Measurements from ENCODE around the gene UBE2C.

The UBE2C gene

GRCh38 chr20:45816951-45817350 lies 4.5 kb downstream of the UBE2C start:
- no peak for DNase-seq (ENCODE audit: low spot score)
- in situ Hi-C loops (cut with MboI; ENCODE audit: low pct_unique_long_range_greater_than_20kb, low sequenced_read_pairs, unreplicated experiment), result no loop called here
- TF ChIP-seq, protein P1, sequence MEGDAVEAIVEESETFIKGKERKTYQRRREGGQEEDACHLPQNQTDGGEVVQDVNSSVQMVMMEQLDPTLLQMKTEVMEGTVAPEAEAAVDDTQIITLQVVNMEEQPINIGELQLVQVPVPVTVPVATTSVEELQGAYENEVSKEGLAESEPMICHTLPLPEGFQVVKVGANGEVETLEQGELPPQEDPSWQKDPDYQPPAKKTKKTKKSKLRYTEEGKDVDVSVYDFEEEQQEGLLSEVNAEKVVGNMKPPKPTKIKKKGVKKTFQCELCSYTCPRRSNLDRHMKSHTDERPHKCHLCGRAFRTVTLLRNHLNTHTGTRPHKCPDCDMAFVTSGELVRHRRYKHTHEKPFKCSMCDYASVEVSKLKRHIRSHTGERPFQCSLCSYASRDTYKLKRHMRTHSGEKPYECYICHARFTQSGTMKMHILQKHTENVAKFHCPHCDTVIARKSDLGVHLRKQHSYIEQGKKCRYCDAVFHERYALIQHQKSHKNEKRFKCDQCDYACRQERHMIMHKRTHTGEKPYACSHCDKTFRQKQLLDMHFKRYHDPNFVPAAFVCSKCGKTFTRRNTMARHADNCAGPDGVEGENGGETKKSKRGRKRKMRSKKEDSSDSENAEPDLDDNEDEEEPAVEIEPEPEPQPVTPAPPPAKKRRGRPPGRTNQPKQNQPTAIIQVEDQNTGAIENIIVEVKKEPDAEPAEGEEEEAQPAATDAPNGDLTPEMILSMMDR (IDR thresholded peaks at IDR 0.05; ENCODE audit: extremely low read depth, insufficient read depth, missing control alignments), result no peak

- TF ChIP-seq, protein P1 (IDR thresholded peaks at IDR 0.05; ENCODE audit: extremely low read depth, insufficient read depth, missing control alignments), result no peak
- DNase-seq (ENCODE audit: low spot score), result no peak
- in situ Hi-C loops (cut with MboI; ENCODE audit: low pct_unique_long_range_greater_than_20kb, low sequenced_read_pairs, unreplicated experiment), result no loop called here
Observed at GRCh38 chr20:45817376-45818194, 5.1 kb downstream of the UBE2C start.

GRCh38 chr20:45818239-45818638 lies 5.8 kb downstream of the UBE2C start:
- TF ChIP-seq, protein P1 (IDR thresholded peaks at IDR 0.05; ENCODE audit: extremely low read depth, insufficient read depth, missing control alignments), result no peak
- no peak for DNase-seq (ENCODE audit: low spot score)
- in situ Hi-C loops (cut with MboI; ENCODE audit: low pct_unique_long_range_greater_than_20kb, low sequenced_read_pairs, unreplicated experiment), result no loop called here

- no peak for DNase-seq (ENCODE audit: low spot score)
- in situ Hi-C loops (cut with MboI; ENCODE audit: low pct_unique_long_range_greater_than_20kb, low sequenced_read_pairs, unreplicated experiment), result no loop called here
- TF ChIP-seq, protein P1 (IDR thresholded peaks at IDR 0.05; ENCODE audit: extremely low read depth, insufficient read depth, missing control alignments), result no peak
Observed at GRCh38 chr20:45819466-45819865, 7.0 kb downstream of the UBE2C start.

DNA sequence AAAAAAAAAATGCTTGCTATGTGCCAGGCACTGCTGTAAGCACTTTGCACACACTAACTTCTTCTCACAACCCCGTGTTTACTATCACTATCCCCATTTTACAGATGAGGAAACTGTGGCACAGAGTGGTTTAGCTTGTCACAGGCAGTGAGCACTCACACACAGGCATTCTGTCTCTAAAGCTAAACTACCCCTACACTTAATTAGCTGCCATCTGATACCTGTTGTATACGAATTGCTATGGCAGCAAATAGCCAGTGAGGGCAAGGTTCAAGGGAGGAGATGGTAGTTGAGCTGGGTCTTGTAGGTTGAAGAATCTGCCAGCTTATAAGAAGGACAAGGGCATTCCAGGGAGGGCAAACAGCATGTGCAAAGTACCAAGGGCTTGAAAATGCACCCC lies 9.5 kb downstream of the UBE2C start:
- TF ChIP-seq, protein P1 (IDR thresholded peaks at IDR 0.05; ENCODE audit: extremely low read depth, insufficient read depth, missing control alignments), result no peak
- in situ Hi-C loops (cut with MboI; ENCODE audit: low pct_unique_long_range_greater_than_20kb, low sequenced_read_pairs, unreplicated experiment), result no loop called here
- no peak for DNase-seq (ENCODE audit: low spot score)

DNA sequence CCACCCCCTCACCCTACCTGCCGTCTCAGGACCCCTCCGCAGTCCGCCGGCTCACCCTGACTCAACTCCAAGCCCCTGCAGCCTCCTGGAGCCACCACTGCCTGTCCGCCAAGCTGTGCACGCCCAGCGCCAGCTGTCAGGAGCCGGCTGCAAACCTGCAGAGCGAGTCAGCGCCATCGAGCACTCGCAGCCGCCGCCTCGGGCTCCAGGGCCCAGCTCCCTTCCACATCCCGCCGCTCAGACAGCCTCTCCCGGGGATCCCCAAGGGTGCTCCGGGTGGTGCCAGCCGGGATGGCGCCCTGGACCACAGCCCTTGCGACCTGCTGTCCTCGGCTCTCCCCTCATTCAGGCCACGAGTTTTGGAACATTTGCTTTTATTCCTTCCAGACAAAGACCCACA lies 10.4 kb downstream of the UBE2C start:
- in situ Hi-C loops (cut with MboI; ENCODE audit: low pct_unique_long_range_greater_than_20kb, low sequenced_read_pairs, unreplicated experiment), result no loop called here
- TF ChIP-seq, protein P1 (IDR thresholded peaks at IDR 0.05; ENCODE audit: extremely low read depth, insufficient read depth, missing control alignments), result no peak
- DNase-seq (ENCODE audit: low spot score), result no peak
